Astrocyte (in vitro differentiated cells and primary cell): ENCODE data around the gene BEST1.

Experiments used
- CTCF ChIP-seq: IDR thresholded peaks from 2 replicates; pipeline ENCODE4 v1.5.1; 2011; ENCODE audit warnings: low read depth, mild to moderate bottlenecking, inconsistent platforms, low read length, moderate library complexity; ENCODE audit not compliant: insufficient read depth
- EZH2 ChIP-seq: IDR thresholded peaks from 2 replicates; pipeline ENCODE4 v1.6.1; 2012; ENCODE audit warnings: mild to moderate bottlenecking, low read length, inconsistent platforms; ENCODE audit not compliant: insufficient read depth

GRCh38 chr11:61911701-61912529 is 38.2 kb upstream of the BEST1 start:
- TF ChIP-seq CTCF, result no peak
- no peak for TF ChIP-seq EZH2
